ENCODE results near the gene UFSP2. TPM values are rescaled to one million over a fixed set of nuclear protein-coding genes. Genes with fewer than 3 reads are reported as not detected.

The UFSP2 gene
- total and polyA plus RNA-seq, 4 donors = 12.2 to 17.2 (median 14.7) TPM

- TF ChIP-seq REST (IDR thresholded peaks at IDR 0.05) = no peak
- TF ChIP-seq GABPA (IDR thresholded peaks at IDR 0.05 in 1 of 2, conservative IDR thresholded peaks at IDR 0.05 in 1 of 2) = no peak
- TF ChIP-seq NR2F2 (IDR thresholded peaks at IDR 0.05) = no peak
- no peak for TF ChIP-seq ZBTB33 (IDR thresholded peaks at IDR 0.05)
- no peak for TF ChIP-seq HNF4A (conservative IDR thresholded peaks at IDR 0.05)
- TF ChIP-seq YY1 (IDR thresholded peaks at IDR 0.05) = no peak
Measured at GRCh38 chr4:185408432-185408831, 17.3 kb downstream of the UFSP2 start (continued).

GRCh38 chr4:185405296-185405999 lies 20.3 kb downstream of the UFSP2 start:
- 91% methylated on average over 6 of the region's 6 CpGs for WGBS
- no peak overlapping the region for H3K4me3 ChIP-seq (ENCODE audit: low read depth in 1 of 3, low read length in 3 of 3)
- H3K4me1 ChIP-seq (ENCODE audit: control insufficient read depth in 4 of 4, insufficient read depth in 4 of 4, low read length in 3 of 4) = no peaks in the 10 kb centered on the region
- peaks cover 0 to 36% (median 26%) of the 10 kb centered on the region in 4 donors for H3K36me3 ChIP-seq (ENCODE audit: control insufficient read depth in 4 of 4, insufficient read depth in 3 of 4, low read depth in 1 of 4, low read length in 3 of 4)
- no peak overlapping the region for H3K27ac ChIP-seq (ENCODE audit: low read depth in 1 of 2, low read length in 2 of 2)
- peaks cover 0 to 2% (median 0%) of the 10 kb centered on the region in 4 donors for H3K9me3 ChIP-seq (ENCODE audit: control insufficient read depth in 4 of 4, low read length in 3 of 4)
- no peak overlapping the region for H3K9ac ChIP-seq (ENCODE audit: low read depth in 1 of 2, low read length in 2 of 2)
- TF ChIP-seq HNF4G (IDR thresholded peaks at IDR 0.05) (no peak), FOXA2 (IDR thresholded peaks at IDR 0.05) (no peak), MAX (IDR thresholded peaks at IDR 0.05) (no peak), CTCF (IDR thresholded peaks at IDR 0.05; ENCODE audit: low read depth, low read length, missing input control) (no peak), GABPA (IDR thresholded peaks at IDR 0.05 in 1 of 2, conservative IDR thresholded peaks at IDR 0.05 in 1 of 2) (no peak), HNF4A (conservative IDR thresholded peaks at IDR 0.05) (no peak), REST (IDR thresholded peaks at IDR 0.05) (no peak), TAF1 (conservative IDR thresholded peaks at IDR 0.05) (no peak), EGR1 (IDR thresholded peaks at IDR 0.05; ENCODE audit: low read depth in 2 of 2) (no peak), FOXA1 (IDR thresholded peaks at IDR 0.05) (no peak), YY1 (IDR thresholded peaks at IDR 0.05) (no peak), ATF3 (IDR thresholded peaks at IDR 0.05) (no peak)
- no peak for DNase-seq (ENCODE audit: low spot score)
- H3K27me3 ChIP-seq (ENCODE audit: control insufficient read depth in 4 of 4, insufficient read depth in 4 of 4, low read length in 3 of 4) = no peaks in the 10 kb centered on the region

Data from liver (tissue), 9 donors.